Measurements from ENCODE around the gene GPRIN3. TPM values are rescaled to one million over a fixed set of nuclear protein-coding genes. Genes with fewer than 3 reads are reported as not detected.

GPRIN3 gene
- total RNA-seq, 1 experiment from 2014 or later = 0.39 TPM

GRCh38 chr4:89293299-89293698, 14.3 kb downstream of the GPRIN3 start:
- Histone ChIP-seq H3K9ac (ENCODE audit: low read length) (no peak overlapping the region), H3K4me2 (ENCODE audit: low read length) (no peak overlapping the region), H3K36me3 (ENCODE audit: control insufficient read depth in 1 of 2, insufficient read depth in 2 of 2, low read length in 2 of 2) (no peaks in the 10 kb centered on the region), H3K79me2 (ENCODE audit: insufficient read depth, low read length) (no peaks in the 10 kb centered on the region), H3K9me3 (ENCODE audit: control insufficient read depth in 1 of 2, insufficient read depth in 1 of 2, low read depth in 1 of 2, low read length in 2 of 2) (no peaks in the 10 kb centered on the region), H3K9me2 (ENCODE audit: insufficient read depth) (no peaks in the 10 kb centered on the region), H3K4me3 (replicated peaks in 1 of 2; ENCODE audit: low read depth in 1 of 2, low read length in 2 of 2) (no peak overlapping the region), H4K20me1 (ENCODE audit: insufficient read depth) (no peaks in the 10 kb centered on the region), H3K4me1 (ENCODE audit: control insufficient read depth in 1 of 2, insufficient read depth in 2 of 2, low read length in 2 of 2) (peaks cover 0 to 3% of the 10 kb centered on the region in 2 experiments; a peak in 2 of 4 replicates), H2AFZ (ENCODE audit: low read depth, low read length, poor library complexity, severe bottlenecking) (no peak overlapping the region), H3K27ac (ENCODE audit: low read depth, low read length) (no peak overlapping the region), H3K27me3 (ENCODE audit: insufficient read depth, low read length) (no peaks in the 10 kb centered on the region)
- intact Hi-C loops (cut with micrococcal nuclease) = no loop called here
- no TSS peak for BruUV-seq (replicated peaks)
- ChIA-PET RAD21 (ENCODE audit: low non-redundant PET in 1 of 2, low total read pairs in 2 of 2, uncharacterized antibody in 2 of 2, unreplicated experiment in 2 of 2) (no interaction called here), CTCF (no interaction called here), POLR2A (no interaction called here)
- DNase-seq (ENCODE audit: low read depth, low spot score) (no peak), ATAC-seq (no peak)
- TF ChIP-seq ELF1 (IDR thresholded peaks at IDR 0.05; ENCODE audit: borderline replicate concordance, low read depth) (no peak), POLR2AphosphoS5 (IDR thresholded peaks at IDR 0.05; ENCODE audit: low read depth, low read length) (no peak), SRF (IDR thresholded peaks at IDR 0.05; ENCODE audit: low read depth) (no peak), RAD21 (IDR thresholded peaks at IDR 0.05; ENCODE audit: low read depth) (no peak), MAX (IDR thresholded peaks at IDR 0.05) (no peak), EGR1 (IDR thresholded peaks at IDR 0.05; ENCODE audit: low read depth) (no peak), CBX3 (IDR thresholded peaks at IDR 0.05; ENCODE audit: low read depth) (no peak), ZFX (IDR thresholded peaks at IDR 0.05) (no peak)

DNA sequence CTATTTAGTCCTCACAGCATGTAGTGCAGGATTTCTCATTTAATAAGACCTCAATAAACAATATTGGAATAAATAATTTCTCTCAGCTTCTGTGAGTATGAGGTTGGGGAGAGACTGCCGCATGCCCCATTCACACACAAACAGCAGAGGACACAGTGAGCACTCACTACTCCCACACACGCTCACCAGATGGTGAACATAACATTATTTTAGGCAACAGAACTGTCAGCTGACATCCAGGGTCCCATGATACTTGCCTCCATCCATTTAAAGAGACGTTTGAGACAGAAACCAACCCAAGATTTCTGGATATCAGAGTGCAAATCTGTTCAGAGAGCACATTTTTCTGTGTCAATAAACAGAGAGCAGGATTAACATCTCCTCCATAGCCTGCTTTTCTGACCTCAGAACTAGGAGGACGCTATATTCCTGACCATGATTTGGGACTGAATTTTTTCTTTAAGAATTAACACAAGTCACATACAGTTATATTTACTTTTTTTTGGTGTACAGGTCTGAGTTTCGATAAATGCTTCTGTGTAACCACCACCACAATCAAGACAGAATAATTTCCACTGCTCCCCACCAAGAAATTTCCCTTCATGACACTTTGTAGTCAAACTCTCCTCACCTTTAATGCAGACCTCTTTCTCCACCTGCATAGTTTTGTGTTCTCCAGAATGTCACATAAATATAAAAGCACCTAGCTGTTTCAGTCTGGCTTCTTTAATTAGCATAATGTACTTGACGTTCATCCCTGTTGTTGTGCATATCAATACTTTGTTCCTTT, 16.7 kb downstream of the GPRIN3 start:
- Histone ChIP-seq H2AFZ (ENCODE audit: low read depth, low read length, poor library complexity, severe bottlenecking) (no peak overlapping the region), H3K9me3 (ENCODE audit: control insufficient read depth in 1 of 2, insufficient read depth in 1 of 2, low read depth in 1 of 2, low read length in 2 of 2) (no peaks in the 10 kb centered on the region), H3K79me2 (ENCODE audit: insufficient read depth, low read length) (no peaks in the 10 kb centered on the region), H3K4me2 (ENCODE audit: low read length) (no peak overlapping the region), H3K27me3 (ENCODE audit: insufficient read depth, low read length) (no peaks in the 10 kb centered on the region), H3K4me3 (replicated peaks in 1 of 2; ENCODE audit: low read depth in 1 of 2, low read length in 2 of 2) (no peak overlapping the region), H3K9ac (ENCODE audit: low read length) (no peak overlapping the region), H3K9me2 (ENCODE audit: insufficient read depth) (no peaks in the 10 kb centered on the region), H3K4me1 (ENCODE audit: control insufficient read depth in 1 of 2, insufficient read depth in 2 of 2, low read length in 2 of 2) (no peaks in the 10 kb centered on the region; a peak in 1 of 4 replicates), H3K36me3 (ENCODE audit: control insufficient read depth in 1 of 2, insufficient read depth in 2 of 2, low read length in 2 of 2) (no peaks in the 10 kb centered on the region), H4K20me1 (ENCODE audit: insufficient read depth) (no peaks in the 10 kb centered on the region), H3K27ac (ENCODE audit: low read depth, low read length) (no peak overlapping the region)
- ChIA-PET CTCF (no interaction called here), POLR2A (no interaction called here), RAD21 (ENCODE audit: low non-redundant PET in 1 of 2, low total read pairs in 2 of 2, uncharacterized antibody in 2 of 2, unreplicated experiment in 2 of 2) (no interaction called here)
- ATAC-seq (no peak), DNase-seq (ENCODE audit: low read depth, low spot score) (no peak)
- intact Hi-C loops (cut with micrococcal nuclease) = no loop called here
- no TSS peak for BruUV-seq (replicated peaks)
- no peak for TF ChIP-seq FOSL1 (IDR thresholded peaks at IDR 0.05; ENCODE audit: low read depth)
- TF ChIP-seq ATF3 (IDR thresholded peaks at IDR 0.05) = no peak
- TF ChIP-seq EZH2phosphoT487 (IDR thresholded peaks at IDR 0.05; ENCODE audit: borderline replicate concordance) = no peak
- no peak for TF ChIP-seq ELF1 (IDR thresholded peaks at IDR 0.05; ENCODE audit: borderline replicate concordance, low read depth)
- TF ChIP-seq ZFX (IDR thresholded peaks at IDR 0.05) = no peak
- no peak for TF ChIP-seq YY1 (IDR thresholded peaks at IDR 0.05; ENCODE audit: extremely low read depth, insufficient replicate concordance, low read depth, low read length)
- TF ChIP-seq SRF (IDR thresholded peaks at IDR 0.05; ENCODE audit: low read depth) = no peak
- TF ChIP-seq CTCF (IDR thresholded peaks at IDR 0.05 in 2 of 3, conservative IDR thresholded peaks at IDR 0.05 in 1 of 3; ENCODE audit: borderline replicate concordance in 1 of 3, insufficient read depth in 1 of 3, low read depth in 2 of 3, low read length in 2 of 3) = no peak

Data from HCT116 (cell line).